DND-41 (cell line): ENCODE results near the gene CROT.
A peak's percentile ranks its signal among the peaks of the same experiment; 100 is the strongest.

Experiments
- ATAC-seq: fragments of 200-7000 bp; cut with Tn5 transposase; 3 replicates; pipeline ENCODE4 v1.9.1; 2021; ENCODE audit warnings: low read depth; ENCODE audit not compliant: insufficient read depth
- DNase-seq: peaks from one replicate; pipeline ENCODE4 v3.0.0-alpha.2; 2020
- H2AFZ ChIP-seq: 2 replicates; pipeline ENCODE4 v1.6.0; 2012; ENCODE audit warnings: low read depth, low read length
- H3K27ac ChIP-seq: 2 replicates; pipeline ENCODE4 v1.5.1; 2012; ENCODE audit warnings: low read length, inconsistent platforms
- H3K27me3 ChIP-seq: fragments of 200-600 bp; sonication (generic); 2 replicates; pipeline ENCODE4 v1.6.0; 2012; ENCODE audit warnings: low read length, mild to moderate bottlenecking, inconsistent platforms; ENCODE audit not compliant: insufficient read depth, poor library complexity
- H3K36me3 ChIP-seq: 2 replicates; pipeline ENCODE4 v1.5.1; 2012; ENCODE audit warnings: low read length, inconsistent platforms; ENCODE audit not compliant: insufficient read depth
- H3K4me1 ChIP-seq: 2 replicates; pipeline ENCODE4 v1.5.1; 2012; ENCODE audit warnings: mild to moderate bottlenecking, low read length; ENCODE audit not compliant: insufficient read depth
- H3K4me2 ChIP-seq: 2 replicates; pipeline ENCODE4 v1.6.0; 2012; ENCODE audit warnings: mild to moderate bottlenecking, moderate library complexity, low read length, inconsistent platforms; ENCODE audit not compliant: insufficient read depth
- H3K4me3 ChIP-seq, 2 experiments: fragments of 200-600 bp in 1 of 2; shearing (Covaris generic) in 1 of 2; 2 replicates each; pipeline ENCODE4 v1.5.1; 2012 to 2016; ENCODE audit warnings: inconsistent platforms in 2 of 2, low read length in 2 of 2, mild to moderate bottlenecking in 2 of 2, low read depth in 1 of 2, moderate library complexity in 1 of 2
- H3K79me2 ChIP-seq: 2 replicates; pipeline ENCODE4 v1.6.0; 2012; ENCODE audit warnings: low read length, inconsistent platforms; ENCODE audit not compliant: insufficient read depth
- H3K9ac ChIP-seq: 2 replicates; pipeline ENCODE4 v1.6.0; 2012; ENCODE audit warnings: low read depth, mild to moderate bottlenecking, inconsistent platforms, low read length, moderate library complexity
- H3K9me3 ChIP-seq: 2 replicates; pipeline ENCODE4 v1.5.1; 2012; ENCODE audit warnings: low read length, moderate library complexity, mild to moderate bottlenecking, inconsistent platforms; ENCODE audit not compliant: insufficient read depth, severe bottlenecking
- H4K20me1 ChIP-seq: 2 replicates; pipeline ENCODE4 v1.6.0; 2012; ENCODE audit warnings: low read length; ENCODE audit not compliant: insufficient read depth
- CTCF ChIP-seq: IDR thresholded peaks from 2 replicates; pipeline ENCODE4 v1.5.1; 2012; ENCODE audit warnings: borderline replicate concordance, low read length, moderate library complexity, mild to moderate bottlenecking; ENCODE audit not compliant: poor library complexity, severe bottlenecking; ENCODE audit errors: extremely low read depth
- EZH2 ChIP-seq: IDR thresholded peaks from 3 replicates; pipeline ENCODE4 v1.6.1; 2012; ENCODE audit warnings: borderline replicate concordance, low read depth, mild to moderate bottlenecking, moderate library complexity, low read length, inconsistent platforms; ENCODE audit not compliant: severe bottlenecking

Gene CROT

GRCh38 chr7:87413951-87414793, 68.7 kb downstream of the CROT start:
- no peak for ATAC-seq
- Histone ChIP-seq H3K9me3 (no peaks in the 10 kb centered on the region), H3K36me3 (no peaks in the 10 kb centered on the region), H3K9ac (no peak overlapping the region), H2AFZ (no peak overlapping the region), H3K4me1 (no peaks in the 10 kb centered on the region), H3K4me3 (no peak overlapping the region), H3K27ac (no peak overlapping the region), H3K79me2 (no peaks in the 10 kb centered on the region), H3K4me2 (no peak overlapping the region), H4K20me1 (no peaks in the 10 kb centered on the region), H3K27me3 (no peaks in the 10 kb centered on the region)
- no peak for DNase-seq
- no peak for TF ChIP-seq CTCF
- TF ChIP-seq EZH2 = no peak

- H3K9me3 ChIP-seq = no peaks in the 10 kb centered on the region
- no peak overlapping the region for H3K27ac ChIP-seq
- no peaks in the 10 kb centered on the region for H4K20me1 ChIP-seq
- H3K4me3 ChIP-seq = no peak overlapping the region
- DNase-seq (no peak), ATAC-seq (no peak)
- H3K9ac ChIP-seq = no peak overlapping the region
- H3K27me3 ChIP-seq = no peaks in the 10 kb centered on the region
- H3K4me1 ChIP-seq = no peaks in the 10 kb centered on the region
- no peaks in the 10 kb centered on the region for H3K79me2 ChIP-seq
- H2AFZ ChIP-seq = no peak overlapping the region
- H3K36me3 ChIP-seq = no peaks in the 10 kb centered on the region
- TF ChIP-seq CTCF = no peak
- no peak for TF ChIP-seq EZH2
- no peak overlapping the region for H3K4me2 ChIP-seq
Observed at GRCh38 chr7:87414794-87415188, 69.3 kb downstream of the CROT start.

- H3K4me1 ChIP-seq = no peaks in the 10 kb centered on the region
- H3K9ac ChIP-seq = no peak overlapping the region
- peaks cover 3% of the 10 kb centered on the region for H3K27me3 ChIP-seq
- H3K36me3 ChIP-seq = no peaks in the 10 kb centered on the region
- no peaks in the 10 kb centered on the region for H3K79me2 ChIP-seq
- no peak overlapping the region for H3K4me3 ChIP-seq
- ATAC-seq (peak; percentile 84), DNase-seq (peak; percentile 67)
- H3K4me2 ChIP-seq = no peak overlapping the region
- H3K27ac ChIP-seq = no peak overlapping the region
- H2AFZ ChIP-seq = no peak overlapping the region
- H4K20me1 ChIP-seq = no peaks in the 10 kb centered on the region
- TF ChIP-seq CTCF (peak; percentile 79), EZH2 (no peak)
- no peaks in the 10 kb centered on the region for H3K9me3 ChIP-seq
Observed at GRCh38 chr7:87416682-87417587, 71.5 kb downstream of the CROT start.
